Upper lobe of left lung (tissue), 4 donors: ENCODE data around the gene RILPL2.

Experiments used
- EP300 ChIP-seq, 4 donors: sonication (generic); formaldehyde crosslinking; IDR thresholded peaks; one replicate each; pipeline ENCODE4 v1.5.1; 2017; ENCODE audit warnings: antibody characterized with exemption in 4 of 4, control low read depth in 2 of 4
- POLR2AphosphoS5 ChIP-seq, 2 donors: sonication (generic); formaldehyde crosslinking; IDR thresholded peaks; one replicate each; pipeline ENCODE4 v1.5.1; 2017; ENCODE audit warnings: antibody characterized with exemption in 2 of 2
- TF ChIP-seq, protein P1 (sequence below), 6 experiments: fragments of 450-650 bp in 4 of 6; fragments of 200-600 bp in 2 of 6; sonication (generic) in 2 of 6; IDR thresholded peaks; one replicate each; pipeline ENCODE4 v1.5.1; 2016 to 2019; ENCODE audit warnings: antibody characterized with exemption in 6 of 6

DNA sequence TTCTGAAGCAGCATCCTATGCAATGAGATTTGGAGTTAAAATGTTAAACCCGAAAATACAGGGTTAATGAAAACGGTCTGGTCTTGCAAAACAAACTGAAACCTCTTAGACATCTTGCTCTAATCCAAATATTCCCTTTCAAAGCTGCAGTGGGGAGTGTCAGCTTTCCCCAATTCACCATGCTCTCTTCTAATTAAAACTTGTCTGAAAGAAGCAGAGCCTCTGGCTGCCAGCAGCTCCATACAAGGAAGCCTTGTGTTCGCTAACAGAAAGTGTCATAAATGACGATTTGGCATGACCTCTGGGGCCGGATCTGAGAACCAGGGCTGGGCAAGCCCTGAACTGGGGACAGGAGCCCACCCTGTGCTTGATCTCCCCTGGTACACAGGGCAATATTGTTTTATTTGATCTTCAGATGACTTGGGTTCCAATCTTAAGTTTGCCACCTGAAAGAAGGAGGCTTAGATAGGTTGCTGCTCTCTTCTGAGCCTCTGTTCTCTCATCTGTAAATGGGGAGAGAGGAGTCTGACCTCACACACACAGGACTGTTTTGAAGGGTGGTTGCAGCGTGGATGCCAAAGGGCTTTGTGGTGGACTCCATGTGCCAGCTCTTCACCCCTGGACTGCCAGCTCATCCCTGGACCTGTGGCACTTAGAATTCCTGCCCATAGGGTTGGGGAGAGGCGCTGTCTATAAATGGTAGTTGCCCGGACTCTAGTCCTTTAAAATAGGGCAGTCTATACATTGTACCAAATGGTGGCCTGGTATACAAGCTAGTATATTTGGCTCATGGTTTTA lies 44.7 kb downstream of the RILPL2 start:
- TF ChIP-seq, protein P1, sequence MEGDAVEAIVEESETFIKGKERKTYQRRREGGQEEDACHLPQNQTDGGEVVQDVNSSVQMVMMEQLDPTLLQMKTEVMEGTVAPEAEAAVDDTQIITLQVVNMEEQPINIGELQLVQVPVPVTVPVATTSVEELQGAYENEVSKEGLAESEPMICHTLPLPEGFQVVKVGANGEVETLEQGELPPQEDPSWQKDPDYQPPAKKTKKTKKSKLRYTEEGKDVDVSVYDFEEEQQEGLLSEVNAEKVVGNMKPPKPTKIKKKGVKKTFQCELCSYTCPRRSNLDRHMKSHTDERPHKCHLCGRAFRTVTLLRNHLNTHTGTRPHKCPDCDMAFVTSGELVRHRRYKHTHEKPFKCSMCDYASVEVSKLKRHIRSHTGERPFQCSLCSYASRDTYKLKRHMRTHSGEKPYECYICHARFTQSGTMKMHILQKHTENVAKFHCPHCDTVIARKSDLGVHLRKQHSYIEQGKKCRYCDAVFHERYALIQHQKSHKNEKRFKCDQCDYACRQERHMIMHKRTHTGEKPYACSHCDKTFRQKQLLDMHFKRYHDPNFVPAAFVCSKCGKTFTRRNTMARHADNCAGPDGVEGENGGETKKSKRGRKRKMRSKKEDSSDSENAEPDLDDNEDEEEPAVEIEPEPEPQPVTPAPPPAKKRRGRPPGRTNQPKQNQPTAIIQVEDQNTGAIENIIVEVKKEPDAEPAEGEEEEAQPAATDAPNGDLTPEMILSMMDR (IDR thresholded peaks at IDR 0.05) = no peak
- TF ChIP-seq POLR2AphosphoS5 (IDR thresholded peaks at IDR 0.05) (no peak), EP300 (IDR thresholded peaks at IDR 0.05) (no peak)
